ENCODE measurements around the gene GATB.
"Not testable (repeated sequence)": the region's sequence is repeated elsewhere in the genome, so short reads cannot be mapped to it uniquely, and the experiment has no call there.

Gene GATB

GRCh38 chr4:151784706-151785105 is 23.9 kb upstream of the GATB start:
- DNase-seq = no peak

GRCh38 chr4:151783867-151784266 is 23.1 kb upstream of the GATB start:
- DNase-seq = no peak

- DNase-seq = no peak
These were observed 21.5 kb upstream of the GATB start for GRCh38 chr4:151782296-151782695.

GRCh38 chr4:151781026-151781425 is 20.2 kb upstream of the GATB start:
- no peak for DNase-seq

GRCh38 chr4:151777471-151777870 is 16.7 kb upstream of the GATB start:
- DNase-seq = no peak

GRCh38 chr4:151774324-151774723 is 13.5 kb upstream of the GATB start:
- no peak for DNase-seq

GRCh38 chr4:151772274-151772673 is 11.5 kb upstream of the GATB start:
- DNase-seq = no peak

- no peak for DNase-seq
These were observed 10.9 kb upstream of the GATB start for GRCh38 chr4:151771664-151772063.

- DNase-seq = no peak
These were observed 9.3 kb upstream of the GATB start for GRCh38 chr4:151770154-151770553.

GRCh38 chr4:151768835-151769234 is 8.0 kb upstream of the GATB start:
- no peak for DNase-seq

- DNase-seq = no peak
These were observed 5.9 kb upstream of the GATB start for GRCh38 chr4:151766691-151767090.

- DNase-seq = no peak
These were observed 805 bp downstream of the GATB start for GRCh38 chr4:151760002-151760401.

GRCh38 chr4:151753056-151753455 is 7.8 kb downstream of the GATB start:
- no peak for DNase-seq

- no peak for DNase-seq
These were observed 10.7 kb downstream of the GATB start for GRCh38 chr4:151750156-151750555.

GRCh38 chr4:151745481-151746231 is 15.2 kb downstream of the GATB start:
- no peak for DNase-seq

GRCh38 chr4:151744614-151745013 is 16.2 kb downstream of the GATB start:
- DNase-seq = no peak

GRCh38 chr4:151743894-151744293 is 16.9 kb downstream of the GATB start:
- no peak for DNase-seq

- DNase-seq = no peak
These were observed 17.5 kb downstream of the GATB start for GRCh38 chr4:151743128-151743854.

- DNase-seq = no peak
These were observed 21.9 kb downstream of the GATB start for GRCh38 chr4:151738720-151739517.

GRCh38 chr4:151736852-151737251 is 24.0 kb downstream of the GATB start:
- DNase-seq = not testable (repeated sequence)

- no peak for DNase-seq
These were observed 24.4 kb downstream of the GATB start for GRCh38 chr4:151736361-151736760.

GRCh38 chr4:151731670-151732069 is 29.1 kb downstream of the GATB start:
- not testable (repeated sequence) for DNase-seq

- DNase-seq = no peak
These were observed 30.9 kb downstream of the GATB start for GRCh38 chr4:151729731-151730559.

Measured in effector CD8-positive, alpha-beta T cell (primary cell).